Left renal cortex interstitium (tissue), 4 donors: ENCODE data around the gene FOSL2. TPM values are rescaled to one million over a fixed set of nuclear protein-coding genes. Genes with fewer than 3 reads are reported as not detected.
A peak's percentile ranks its signal among the peaks of the same experiment; 100 is the strongest.

ENCODE experiments used
- DNase-seq, 4 donors: peaks; one replicate each; pipeline ENCODE4 v3.0.0-alpha.2; 2013; ENCODE audit warnings: low read depth in 4 of 4, low spot score in 2 of 4, missing footprints in 1 of 4
- polyA plus RNA-seq, 4 donors: library from polyadenylated mRNA; unstranded; fragments of 120-200 nt; gene quantifications; one replicate each; pipeline ENCODE4 v1.2.1, GENCODE V29; 2013; ENCODE audit not compliant: insufficient read length in 4 of 4

Gene FOSL2
- polyA plus RNA-seq, 4 donors, result 24.0 to 36.5 (median 25.7) TPM

DNA sequence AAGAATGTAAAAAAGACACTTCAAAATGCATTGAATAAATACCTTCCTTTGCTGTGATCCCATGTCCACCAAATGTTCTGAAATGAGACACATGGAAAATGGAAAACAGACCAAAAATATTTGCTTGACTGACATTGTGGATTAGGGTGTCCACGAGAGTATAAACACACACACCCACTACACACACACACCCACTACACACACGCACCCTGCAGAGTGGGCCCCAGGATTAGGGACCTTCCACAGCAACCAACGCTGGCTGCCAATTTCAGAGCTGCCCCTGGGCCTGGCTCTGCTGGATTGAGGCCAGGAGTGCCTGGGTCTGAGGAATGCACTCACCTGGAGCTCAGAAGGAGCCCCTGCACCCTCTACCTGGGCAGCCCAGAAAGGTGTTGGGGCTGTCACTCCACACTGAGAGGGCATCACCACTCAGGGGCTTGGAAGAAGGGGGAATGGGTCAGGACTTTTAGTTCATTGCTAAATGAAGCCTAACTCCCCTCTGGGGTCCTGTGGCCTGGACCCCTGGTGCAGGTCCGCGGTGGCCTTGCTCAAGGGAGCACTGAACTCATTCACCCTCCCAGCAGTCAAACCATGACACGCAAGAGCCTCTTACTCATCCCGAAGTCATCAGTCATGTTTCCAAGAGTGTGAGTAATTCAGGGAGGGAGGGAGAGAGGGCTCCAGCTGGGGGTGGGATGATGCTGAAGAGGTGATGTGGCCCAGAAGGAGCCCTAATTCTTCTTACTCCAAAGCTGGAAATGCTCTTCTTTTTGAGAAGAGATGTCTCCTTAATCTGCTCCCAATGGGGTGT, 53.0 kb downstream of the FOSL2 start:
- DNase-seq, result no peak

DNA sequence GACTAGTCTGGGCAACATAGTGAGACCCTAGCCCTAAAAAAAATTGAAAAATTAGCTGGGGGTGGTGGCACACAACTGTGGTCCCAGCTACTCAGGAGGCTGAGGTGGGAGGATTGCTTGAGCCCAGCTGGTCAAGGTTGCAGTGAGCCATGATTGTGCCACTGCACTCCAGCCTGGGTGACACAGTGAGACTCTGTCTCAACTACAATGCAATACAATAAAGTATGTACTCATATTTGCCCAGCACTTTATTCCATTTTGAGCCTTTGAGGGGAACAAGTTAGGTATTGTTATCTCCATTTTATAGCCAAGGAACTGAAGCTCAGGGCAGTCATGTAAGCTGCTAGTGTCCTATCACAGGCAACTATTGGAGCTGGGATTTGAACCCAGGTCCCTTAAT, 53.9 kb downstream of the FOSL2 start:
- DNase-seq, result no peak

DNA sequence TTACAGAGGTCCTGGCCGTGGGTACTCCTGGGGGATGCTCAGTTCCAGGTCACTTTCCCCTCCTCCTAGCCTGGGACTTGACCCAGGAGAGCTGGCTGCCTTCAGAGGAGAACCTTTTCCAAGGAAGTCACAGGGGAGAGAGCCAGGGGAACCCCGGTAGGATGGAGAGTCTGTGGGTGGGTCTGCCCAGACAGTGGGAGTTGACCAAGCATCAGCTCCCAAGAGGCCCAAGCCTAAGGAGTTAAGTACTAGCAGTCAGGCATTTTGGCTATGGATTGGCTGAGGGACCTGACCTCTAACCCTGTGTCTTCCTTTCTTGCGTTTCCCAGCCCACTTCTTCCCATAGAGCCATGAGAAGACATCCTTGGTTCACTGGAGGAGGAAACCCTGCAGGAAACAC, 54.4 kb downstream of the FOSL2 start:
- no peak for DNase-seq

- no peak for DNase-seq
Measured at GRCh38 chr2:28447943-28448792, 55.5 kb downstream of the FOSL2 start.

- no peak for DNase-seq
Measured at GRCh38 chr2:28448793-28449100, 56.1 kb downstream of the FOSL2 start.

DNA sequence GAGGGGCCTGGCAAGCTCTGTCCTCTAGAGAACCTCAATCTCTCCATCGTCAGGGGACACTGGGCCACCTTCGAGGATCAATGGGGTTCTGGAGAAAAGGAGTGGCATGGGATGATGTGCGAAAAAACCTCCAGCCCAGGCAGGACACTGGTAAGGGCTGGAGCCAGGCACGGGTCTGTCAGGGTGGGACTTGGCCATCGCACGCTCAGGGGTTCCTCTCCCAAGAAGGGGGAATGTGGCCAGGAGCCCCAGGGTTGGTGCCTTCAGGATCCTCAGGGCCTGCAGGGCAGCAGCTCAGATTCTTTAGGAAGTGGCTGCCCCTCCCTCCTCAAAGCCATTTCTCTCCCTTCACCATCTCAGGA, 56.4 kb downstream of the FOSL2 start:
- DNase-seq, result no peak

DNA sequence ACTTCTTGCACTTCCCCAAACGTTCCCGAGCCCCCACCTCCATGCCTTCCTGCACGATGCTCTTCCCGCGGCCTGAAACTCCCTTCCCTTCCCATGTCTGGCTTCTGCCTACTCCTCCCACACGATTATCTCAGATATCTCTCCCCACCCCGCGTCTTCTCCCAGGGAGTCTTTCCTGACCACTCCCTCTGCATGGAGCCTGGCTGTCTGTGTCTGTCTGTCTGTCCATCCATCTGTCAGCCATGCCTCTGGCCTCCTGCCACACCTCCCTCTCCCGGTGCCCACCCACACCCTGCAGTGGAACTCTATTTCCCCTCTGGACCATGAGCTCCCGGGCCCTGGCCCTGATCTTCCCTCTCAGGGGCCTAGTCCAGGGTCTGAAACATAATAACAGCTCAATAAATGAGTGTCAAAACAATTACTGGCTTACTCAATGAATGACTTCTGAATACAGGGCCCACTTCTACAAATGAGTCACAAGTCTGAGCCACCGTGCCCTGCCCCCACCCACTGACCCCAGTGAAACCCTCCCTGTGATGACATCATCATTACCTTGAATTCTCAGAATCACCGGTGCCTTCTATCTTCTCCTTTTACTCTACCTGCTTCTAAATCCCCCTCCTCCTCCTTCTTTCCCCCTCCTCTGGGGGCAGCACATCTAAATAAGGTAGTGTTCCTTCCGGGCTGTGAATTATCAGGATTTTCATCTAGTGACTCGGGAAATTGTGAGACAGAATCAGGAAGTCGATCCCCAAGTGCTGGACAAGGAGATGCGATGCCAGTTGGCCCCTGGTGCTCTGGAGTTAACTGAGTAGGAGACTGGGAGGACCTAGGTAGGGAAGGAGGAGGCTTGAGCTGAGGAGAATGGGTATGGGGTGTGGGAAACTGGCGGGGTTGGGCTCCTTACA, 57.1 kb downstream of the FOSL2 start:
- DNase-seq, result no peak

DNA sequence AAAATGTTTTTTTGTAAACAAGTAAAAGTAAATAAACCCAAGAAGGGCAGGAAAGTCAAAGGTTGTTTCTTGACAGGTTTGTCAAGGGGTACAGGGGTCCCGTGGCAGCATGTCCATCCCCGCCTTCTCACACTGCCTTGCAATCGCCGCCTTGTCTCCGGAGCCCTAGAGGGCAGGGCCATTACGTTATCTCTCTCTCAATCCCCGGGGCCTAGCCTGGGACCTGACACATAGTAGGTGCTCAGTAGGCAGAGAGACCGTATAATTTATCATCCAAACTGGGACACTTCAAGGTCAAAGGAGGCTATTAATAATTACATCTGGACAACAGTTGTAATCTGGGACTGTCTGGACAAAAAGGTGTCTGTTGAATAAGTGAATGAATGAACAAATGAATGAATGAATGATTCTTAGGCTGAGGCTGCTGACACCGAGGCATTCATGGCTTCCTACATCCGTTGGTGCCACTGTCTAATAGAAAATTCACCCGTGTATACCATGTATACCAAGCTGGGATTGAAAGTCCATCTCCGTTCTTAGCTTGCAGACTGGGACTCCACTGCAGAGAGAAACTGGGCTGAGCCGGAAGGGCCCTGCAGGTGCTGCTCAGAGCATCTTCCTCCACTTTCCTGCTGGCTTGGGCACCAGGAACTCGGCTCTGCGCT, 58.4 kb downstream of the FOSL2 start:
- no peak for DNase-seq

DNA sequence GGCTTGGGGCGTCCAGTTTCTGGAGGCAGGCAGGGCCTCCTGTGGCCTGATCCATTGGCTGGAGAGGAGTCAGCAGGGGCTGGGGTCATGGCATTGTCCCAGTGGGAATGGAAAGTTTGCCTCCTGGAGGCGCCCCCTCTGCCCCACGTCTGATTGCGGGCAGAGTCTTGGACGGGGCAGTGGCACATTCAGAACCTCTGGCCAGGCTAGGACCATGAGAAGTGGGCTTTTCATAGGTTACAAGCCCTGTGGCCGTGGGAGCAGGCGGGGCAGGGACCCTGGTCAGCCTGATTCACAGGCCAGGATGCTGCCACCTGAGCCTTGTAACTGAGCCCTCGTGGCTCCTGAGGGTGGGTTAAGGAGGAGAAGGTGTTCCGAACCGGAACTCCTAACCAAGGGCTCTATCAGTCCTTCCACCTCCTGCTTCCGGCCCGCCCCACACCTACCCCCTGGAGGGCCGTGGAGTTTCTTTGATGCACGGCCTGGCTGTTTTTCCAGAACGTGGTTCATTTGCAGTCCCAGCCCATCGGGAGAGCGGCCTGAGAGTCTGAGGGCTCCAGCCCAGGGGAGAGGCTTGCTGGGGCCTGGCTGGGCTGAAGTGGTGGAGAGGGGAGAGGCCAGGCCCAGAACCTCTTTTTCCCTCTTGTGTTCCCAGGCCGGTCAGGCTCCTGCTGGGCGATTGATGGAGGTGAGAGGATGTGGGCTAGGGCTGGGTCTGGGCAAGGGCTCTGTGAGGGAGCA, 59.3 kb downstream of the FOSL2 start:
- DNase-seq, result no peak

DNA sequence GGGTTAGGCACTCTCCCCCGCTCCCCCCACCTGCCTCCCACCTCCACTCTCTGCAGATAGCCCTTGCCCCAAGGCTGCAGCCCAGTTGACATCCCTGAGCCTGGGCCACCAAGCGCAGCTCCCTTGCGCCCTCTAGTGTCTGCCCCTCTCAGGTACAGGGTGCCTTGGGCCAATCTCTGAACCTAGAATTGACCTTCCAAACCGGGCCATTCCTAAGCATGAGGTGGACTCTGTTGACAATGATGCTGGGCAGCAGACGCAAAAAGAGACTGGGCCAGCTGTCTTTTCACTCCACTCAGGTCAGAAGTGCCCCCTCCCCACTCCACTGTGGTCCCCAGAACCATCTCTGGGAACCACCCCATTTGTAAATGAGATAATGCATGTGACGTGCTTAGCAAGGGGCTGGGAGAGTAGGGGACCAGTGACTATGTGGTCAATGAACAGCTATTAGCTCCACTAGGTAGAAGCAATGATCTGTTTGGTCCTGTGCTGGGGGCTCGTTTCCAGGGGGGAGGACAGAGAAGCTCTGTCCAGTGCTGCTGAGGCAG, 60.0 kb downstream of the FOSL2 start:
- DNase-seq, result peak in 2 of 4 donors; percentile 13 to 37

- DNase-seq, result no peak
Measured at GRCh38 chr2:28453396-28453795, 60.7 kb downstream of the FOSL2 start.

DNA sequence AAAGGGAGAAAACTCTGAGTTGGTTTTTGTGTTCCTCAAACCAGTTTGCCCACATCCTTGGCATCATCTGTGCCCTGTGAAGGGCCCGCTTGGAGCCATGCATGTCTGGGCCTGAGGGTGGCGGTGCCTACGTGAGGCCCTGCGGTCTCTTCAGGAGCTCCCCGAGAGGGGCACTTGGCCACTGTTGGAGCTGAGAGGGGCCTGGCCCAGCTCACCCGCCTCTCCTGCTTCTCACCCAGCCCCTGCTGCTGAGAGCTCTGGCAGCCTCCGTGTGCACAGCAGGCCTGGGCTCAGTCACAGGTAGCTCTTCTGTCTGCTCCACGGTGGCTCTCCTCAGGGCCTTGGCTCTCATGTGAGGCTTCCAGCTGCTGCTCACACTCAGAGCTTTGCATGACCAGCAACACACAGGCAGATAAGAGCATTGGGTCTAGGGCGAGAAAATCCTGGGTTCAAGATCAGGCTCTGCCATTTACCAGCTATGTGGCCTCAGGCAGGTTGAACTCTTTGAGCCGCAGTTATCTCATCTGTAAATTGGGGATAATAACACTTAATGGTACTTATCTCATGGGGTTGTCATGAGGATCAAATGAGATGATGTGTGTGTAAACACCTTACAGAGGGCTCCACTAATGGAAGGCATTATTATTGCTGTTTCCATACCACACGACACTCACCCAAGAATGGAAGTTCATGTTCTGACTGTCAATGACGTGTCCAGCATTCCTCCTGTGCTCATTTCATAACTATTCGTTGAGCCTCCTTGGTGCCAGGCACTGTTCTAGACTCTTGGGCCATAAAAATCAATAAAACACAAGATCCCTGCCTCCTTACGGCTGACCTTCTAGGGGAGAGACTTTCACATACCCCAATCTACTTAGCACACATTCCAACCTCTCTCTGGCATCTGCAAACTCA, 61.6 kb downstream of the FOSL2 start:
- DNase-seq, result no peak

GRCh38 chr2:28457237-28457636, 64.6 kb downstream of the FOSL2 start:
- DNase-seq, result no peak

DNA sequence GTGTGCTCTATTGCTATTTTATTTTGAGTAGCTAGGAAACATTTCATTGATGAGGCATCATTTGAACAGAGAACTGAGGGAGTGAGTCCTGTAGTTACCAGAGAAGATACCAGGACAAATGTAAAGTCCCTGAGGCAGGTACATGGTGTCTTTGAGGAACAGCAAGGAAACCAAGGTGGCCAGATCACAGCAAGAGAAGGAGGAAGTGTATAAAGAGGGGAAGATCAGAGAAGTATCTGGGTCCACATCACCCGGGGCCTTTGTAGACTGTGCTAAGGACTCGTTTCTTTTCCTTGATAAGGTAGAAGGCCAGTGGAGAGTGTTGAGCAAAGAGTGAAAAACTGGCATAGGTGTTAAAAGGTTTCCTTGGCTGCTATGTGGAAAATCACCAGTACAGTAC, 68.4 kb downstream of the FOSL2 start:
- no peak for DNase-seq

DNA sequence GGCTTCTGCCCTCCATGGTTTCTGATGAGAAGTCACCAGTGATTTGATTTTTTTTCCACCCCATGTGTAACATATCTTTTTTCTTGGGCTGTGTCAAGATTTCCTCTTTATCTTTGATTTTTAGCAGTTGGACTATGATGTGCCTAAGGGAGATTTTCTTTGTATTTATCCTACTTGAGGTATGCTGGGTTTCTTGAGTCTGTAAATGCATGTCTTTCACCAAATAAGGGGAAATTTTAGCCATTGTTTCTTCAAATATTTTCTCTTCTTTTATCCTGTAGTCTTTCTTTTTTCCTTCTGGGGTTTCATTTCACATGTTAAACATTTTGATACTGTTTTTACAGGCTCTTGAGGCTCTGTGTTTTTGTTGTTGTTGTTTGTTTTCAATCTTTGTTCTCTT, 69.5 kb downstream of the FOSL2 start:
- DNase-seq, result no peak

DNA sequence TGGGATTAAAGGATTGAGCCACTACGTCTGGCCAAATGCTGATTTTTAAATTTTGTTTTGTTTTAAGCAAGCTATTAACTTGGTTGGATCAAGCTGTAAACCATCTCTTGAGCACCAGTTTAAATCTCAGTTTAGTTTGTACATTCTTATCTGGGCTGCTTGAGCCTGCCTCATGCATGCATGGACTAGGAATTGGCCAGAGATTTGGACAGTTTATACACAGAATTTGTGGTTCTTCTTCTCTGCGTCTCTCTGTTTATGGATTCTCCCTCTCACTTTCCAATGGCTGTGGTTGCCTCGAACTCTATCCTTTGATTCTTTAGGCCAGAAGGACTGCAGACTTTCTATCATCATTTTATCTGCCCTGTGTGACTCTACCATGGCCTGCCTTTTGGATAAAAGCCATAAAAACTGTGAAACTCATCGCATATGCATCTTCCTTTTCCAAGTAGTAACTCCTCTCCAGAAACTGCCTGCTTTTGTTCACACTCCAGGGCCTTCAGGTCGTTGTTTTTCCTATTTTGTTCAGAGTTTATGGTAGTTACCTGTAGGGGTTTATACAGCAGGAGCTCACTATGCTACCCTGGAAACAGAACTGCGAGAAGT, 70.7 kb downstream of the FOSL2 start:
- no peak for DNase-seq

DNA sequence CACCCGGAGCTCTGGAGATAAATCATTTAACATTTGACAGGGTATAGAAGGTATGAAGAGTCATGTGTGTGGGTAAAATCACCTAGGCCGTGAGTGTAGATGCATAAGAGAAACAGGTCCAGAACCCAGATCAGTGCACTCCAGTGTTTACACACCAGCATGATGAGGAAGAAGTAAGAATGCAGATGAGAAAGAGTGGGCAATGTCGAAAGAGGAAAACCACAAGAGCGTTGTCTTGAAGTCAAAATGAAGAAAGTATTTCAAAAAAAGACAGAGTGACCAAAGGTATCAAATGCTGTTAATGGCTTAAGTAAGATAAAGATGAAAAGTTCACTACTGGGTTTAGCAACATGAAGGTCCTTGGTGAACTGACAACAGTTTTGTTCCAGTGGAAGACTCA, 71.2 kb downstream of the FOSL2 start:
- DNase-seq, result no peak
